GM12872 (cell line): ENCODE measurements around the gene SLC22A1.

Source experiments
- TF ChIP-seq, protein P1 (sequence below): IDR thresholded peaks from 3 replicates; pipeline ENCODE4 v1.5.1; 2011; ENCODE audit warnings: low read depth, mild to moderate bottlenecking, low read length, moderate library complexity; ENCODE audit not compliant: insufficient read depth

SLC22A1 gene

GRCh38 chr6:160201061-160201460 is 79.4 kb downstream of the SLC22A1 start:
- TF ChIP-seq, protein P1, sequence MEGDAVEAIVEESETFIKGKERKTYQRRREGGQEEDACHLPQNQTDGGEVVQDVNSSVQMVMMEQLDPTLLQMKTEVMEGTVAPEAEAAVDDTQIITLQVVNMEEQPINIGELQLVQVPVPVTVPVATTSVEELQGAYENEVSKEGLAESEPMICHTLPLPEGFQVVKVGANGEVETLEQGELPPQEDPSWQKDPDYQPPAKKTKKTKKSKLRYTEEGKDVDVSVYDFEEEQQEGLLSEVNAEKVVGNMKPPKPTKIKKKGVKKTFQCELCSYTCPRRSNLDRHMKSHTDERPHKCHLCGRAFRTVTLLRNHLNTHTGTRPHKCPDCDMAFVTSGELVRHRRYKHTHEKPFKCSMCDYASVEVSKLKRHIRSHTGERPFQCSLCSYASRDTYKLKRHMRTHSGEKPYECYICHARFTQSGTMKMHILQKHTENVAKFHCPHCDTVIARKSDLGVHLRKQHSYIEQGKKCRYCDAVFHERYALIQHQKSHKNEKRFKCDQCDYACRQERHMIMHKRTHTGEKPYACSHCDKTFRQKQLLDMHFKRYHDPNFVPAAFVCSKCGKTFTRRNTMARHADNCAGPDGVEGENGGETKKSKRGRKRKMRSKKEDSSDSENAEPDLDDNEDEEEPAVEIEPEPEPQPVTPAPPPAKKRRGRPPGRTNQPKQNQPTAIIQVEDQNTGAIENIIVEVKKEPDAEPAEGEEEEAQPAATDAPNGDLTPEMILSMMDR: no peak

GRCh38 chr6:160202411-160202810 is 80.8 kb downstream of the SLC22A1 start:
- TF ChIP-seq, protein P1: no peak

- TF ChIP-seq, protein P1: no peak
Measured at GRCh38 chr6:160203076-160203475, 81.5 kb downstream of the SLC22A1 start.

GRCh38 chr6:160203522-160203921 is 81.9 kb downstream of the SLC22A1 start:
- TF ChIP-seq, protein P1: no peak

- TF ChIP-seq, protein P1: no peak
Measured at GRCh38 chr6:160203953-160204352, 82.3 kb downstream of the SLC22A1 start.

- TF ChIP-seq, protein P1: no peak
Measured at GRCh38 chr6:160204710-160205109, 83.1 kb downstream of the SLC22A1 start.

- TF ChIP-seq, protein P1: no peak
Measured at GRCh38 chr6:160207618-160208017, 86.0 kb downstream of the SLC22A1 start.
